Anterior cingulate cortex (tissue), 58 donors: ENCODE results near the gene NUP133.

Experiments
- DNase-seq, 58 donors: peaks; one replicate each; lab custom pipeline; 2025; lab: John Stamatoyannopoulos, UW

The NUP133 gene

DNA sequence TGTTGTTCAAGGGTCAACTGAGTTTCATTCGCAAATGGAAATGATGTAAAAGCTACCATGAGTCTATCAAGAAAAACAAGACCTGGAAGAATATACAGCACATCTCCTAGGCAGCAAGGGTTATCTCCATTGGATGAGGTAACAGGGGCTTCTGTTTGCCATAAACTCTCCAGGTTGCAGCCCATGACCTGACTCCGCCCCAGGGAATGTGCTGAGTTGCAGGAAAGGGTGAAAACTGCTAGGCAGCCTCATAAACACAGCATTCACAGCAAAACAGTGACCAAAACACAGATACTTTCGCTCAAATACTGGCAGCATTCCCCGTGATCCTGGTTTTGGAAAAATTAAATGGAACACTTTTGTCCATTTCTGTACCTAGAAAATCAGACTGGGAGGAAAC is 54.1 kb downstream of the NUP133 start:
- DNase-seq, result no peak

GRCh38 chr1:229452956-229453801 is 55.0 kb downstream of the NUP133 start:
- DNase-seq, result no peak

- no peak for DNase-seq
These were observed 59.3 kb downstream of the NUP133 start for GRCh38 chr1:229448845-229449244.

- DNase-seq, result no peak
These were observed 59.8 kb downstream of the NUP133 start for GRCh38 chr1:229448354-229448753.

- no peak for DNase-seq
These were observed 60.3 kb downstream of the NUP133 start for GRCh38 chr1:229447809-229448252.

DNA sequence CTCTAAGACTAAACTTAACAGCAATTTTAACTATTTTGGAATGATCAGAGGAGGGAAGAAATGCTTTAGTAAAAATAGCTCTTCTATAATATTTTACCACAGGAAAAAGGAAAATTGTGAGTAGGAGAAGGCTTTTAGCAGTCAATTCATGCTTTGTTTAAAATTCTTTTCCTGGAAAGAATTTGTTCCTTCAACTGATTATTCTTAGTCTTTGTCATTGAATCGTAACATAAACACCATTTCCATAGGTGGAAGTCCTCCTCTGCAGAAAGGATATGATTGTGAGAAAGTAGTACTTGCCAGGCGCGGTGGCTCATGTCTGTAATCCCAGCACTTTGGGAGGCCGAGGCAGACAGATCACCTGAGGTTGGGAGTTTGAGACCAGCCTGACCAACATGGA is 62.3 kb downstream of the NUP133 start:
- DNase-seq, result no peak

- no peak for DNase-seq
These were observed 67.1 kb downstream of the NUP133 start for GRCh38 chr1:229440851-229441537.

DNA sequence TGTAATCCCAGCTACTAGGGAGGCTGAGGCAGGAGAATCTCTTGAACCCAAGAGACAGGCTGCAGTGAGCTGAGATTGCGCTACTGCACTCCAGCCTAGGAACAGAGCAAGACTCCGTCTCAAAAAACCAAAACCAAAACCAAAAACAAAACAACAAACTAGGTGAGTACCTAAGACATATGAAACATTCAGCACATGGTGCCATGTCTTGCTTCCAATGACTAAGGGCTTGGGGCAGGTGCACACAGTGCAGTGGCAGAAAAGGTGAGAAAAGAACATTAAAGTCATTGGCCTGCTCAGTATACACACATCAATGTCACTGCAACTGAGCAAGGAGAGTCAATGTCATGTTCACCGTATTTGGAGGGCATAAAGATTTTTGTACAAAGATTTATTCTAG is 70.1 kb downstream of the NUP133 start:
- DNase-seq, result no peak

DNA sequence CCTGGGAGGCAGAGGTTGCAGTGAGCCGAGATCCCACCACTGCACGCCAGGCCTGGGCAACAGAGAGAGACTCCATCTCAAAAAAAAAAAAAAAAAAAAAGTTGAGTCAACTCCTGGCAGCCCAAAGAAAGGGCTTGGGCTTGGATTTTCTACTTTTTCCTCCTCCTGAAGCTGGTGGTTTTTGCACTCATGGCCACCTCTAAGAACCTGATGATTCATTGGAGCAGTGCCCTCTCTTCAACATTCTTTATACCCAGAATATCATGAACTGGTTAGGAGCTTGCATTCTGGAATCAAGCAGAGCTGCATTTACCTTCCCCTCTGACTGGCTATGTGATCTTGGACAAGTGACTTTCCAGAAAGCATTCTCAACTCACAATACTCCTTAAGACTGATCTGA is 70.7 kb downstream of the NUP133 start:
- no peak for DNase-seq

DNA sequence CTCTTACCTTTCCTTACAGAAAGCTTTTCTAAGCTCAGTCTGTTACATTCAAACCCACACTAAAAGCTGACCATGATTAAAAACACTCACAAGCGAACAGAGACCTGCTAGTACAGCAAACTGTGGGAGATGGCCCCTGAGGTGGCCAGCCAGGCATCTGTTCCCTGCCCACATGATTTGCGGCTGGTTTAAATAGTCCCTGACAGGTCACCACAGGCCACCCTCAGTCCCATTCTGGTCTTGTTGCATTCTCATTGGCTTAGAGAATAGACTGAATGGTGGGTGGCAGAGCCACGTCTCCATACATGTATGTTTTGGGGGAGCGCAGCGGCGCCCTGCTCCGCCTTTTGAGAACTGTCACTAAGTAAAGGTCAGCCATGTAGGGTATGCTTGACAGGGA is 71.9 kb downstream of the NUP133 start:
- DNase-seq, result no peak

GRCh38 chr1:229434641-229435051 is 73.5 kb downstream of the NUP133 start:
- DNase-seq, result peak in 1 of 58 donors; percentile 32

GRCh38 chr1:229434005-229434640 is 74.0 kb downstream of the NUP133 start, which contains the start of gene ACTA1:
ACTA1 (minus strand) TSS chr1:229434094; CDS start chr1:229433115, 979 bp downstream.
- DNase-seq, result peak in 1 of 58 donors; percentile 32

DNA sequence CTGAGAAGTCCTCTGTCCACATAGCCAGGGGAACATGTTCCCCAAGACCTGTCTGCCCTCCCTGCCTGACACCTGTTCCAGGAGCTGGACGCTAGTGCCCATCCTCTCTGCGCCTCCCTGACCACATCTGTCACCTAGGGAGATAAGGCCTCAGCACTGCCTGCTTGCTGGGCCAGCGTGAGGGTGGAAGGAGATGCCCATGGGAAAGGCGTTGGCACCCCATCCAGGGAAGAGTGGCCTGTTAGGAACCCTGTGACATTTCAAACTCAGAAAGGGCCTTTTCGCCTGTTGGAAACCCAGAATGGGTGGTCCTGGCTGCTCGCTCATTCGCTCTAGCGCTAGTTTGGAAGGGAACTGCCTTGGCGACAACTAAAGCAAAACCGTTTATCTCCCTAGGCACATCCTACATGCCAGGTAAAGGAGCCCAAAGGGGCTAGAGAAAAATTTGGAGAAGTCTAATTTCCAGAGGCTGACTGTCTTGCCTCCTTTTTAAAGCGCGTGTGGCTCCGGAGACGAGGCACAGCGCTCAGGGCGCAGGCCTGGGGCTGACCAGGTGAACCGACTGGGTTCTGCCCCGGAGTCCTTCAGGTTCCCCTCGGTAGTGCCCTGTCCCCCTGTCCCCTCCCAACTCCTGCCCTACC is 74.7 kb downstream of the NUP133 start:
- DNase-seq, result no peak

DNA sequence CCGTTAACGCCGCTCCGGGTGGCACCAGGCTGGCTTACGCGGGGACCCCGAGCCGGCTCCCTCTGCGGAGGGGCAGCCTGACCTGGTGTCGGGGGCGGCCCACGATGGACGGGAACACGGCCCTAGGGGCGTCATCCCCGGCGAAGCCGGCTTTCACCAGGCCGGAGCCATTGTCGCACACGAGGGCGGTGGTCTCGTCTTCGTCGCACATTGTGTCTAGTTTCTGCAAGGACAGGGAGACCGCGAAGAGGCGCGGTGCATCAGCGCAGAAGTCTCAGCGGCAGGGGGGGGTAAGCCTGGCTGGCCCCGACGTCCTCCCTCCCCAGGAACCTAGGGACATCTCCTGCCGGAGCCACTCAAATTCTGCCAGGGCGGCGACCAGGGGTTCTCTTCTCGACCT is 75.2 kb downstream of the NUP133 start:
- DNase-seq, result no peak

- no peak for DNase-seq
These were observed 76.1 kb downstream of the NUP133 start for GRCh38 chr1:229432116-229432461.

- DNase-seq, result no peak
These were observed 76.6 kb downstream of the NUP133 start for GRCh38 chr1:229431284-229432115.

DNA sequence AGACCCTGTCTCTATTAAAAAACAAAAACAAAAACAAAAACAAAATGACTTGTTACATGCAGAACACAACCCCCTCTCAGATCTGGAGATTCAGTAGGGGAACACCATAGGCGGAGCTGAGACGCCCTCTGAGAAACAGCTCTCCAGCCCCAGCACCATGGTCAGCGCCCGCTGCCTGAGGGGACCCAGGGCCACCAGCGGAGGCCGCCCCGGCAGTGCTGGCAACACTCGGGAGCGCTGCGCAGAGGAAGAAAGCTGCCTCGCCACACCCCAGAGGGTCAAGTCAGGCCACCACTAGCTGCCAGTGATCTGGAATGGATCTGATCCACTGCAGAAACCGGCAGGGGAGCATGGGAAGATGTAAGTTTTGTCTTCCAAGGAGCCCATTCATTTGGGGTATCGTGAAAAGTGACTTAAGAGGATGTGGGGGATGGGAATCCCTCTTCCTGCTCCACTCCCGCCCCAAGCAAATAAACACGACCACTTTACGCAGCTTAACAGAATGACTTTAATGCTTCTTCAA is 77.3 kb downstream of the NUP133 start:
- DNase-seq, result no peak

- no peak for DNase-seq
These were observed 79.9 kb downstream of the NUP133 start for GRCh38 chr1:229428256-229428655.

DNA sequence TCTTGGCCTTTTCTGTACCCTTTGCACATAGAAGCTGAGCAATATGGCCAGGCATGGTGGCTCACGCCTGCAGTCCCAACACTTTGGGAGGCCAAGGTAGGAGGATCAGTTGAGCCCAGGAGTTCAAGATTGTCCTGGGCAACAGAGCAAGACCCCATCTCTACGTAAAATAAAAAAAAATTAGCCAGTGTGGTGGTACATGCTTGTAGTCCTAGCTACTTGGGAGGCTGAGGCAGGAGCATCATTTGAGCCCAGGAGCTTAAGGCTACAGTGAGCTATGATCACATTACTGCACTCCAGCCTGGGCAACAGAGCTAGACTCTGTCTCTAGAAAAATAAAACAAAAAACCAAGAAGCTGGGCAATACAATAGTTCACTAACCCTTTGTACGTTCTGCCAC is 80.6 kb downstream of the NUP133 start:
- DNase-seq, result no peak
